Osteocyte (in vitro differentiated cells): ENCODE results near the gene KCNF1. TPM values are rescaled to one million over a fixed set of nuclear protein-coding genes. Genes with fewer than 3 reads are reported as not detected.

Experiments
- DNase-seq: peaks from one replicate; pipeline ENCODE4 v3.0.0; 2021; ENCODE audit warnings: mixed read lengths; ENCODE audit not compliant: unreplicated experiment; ENCODE audit errors: extremely low spot score
- H3K27ac Mint-ChIP-seq: one replicate; pipeline ENCODE4 v1.8.0; 2021; ENCODE audit warnings: mild to moderate bottlenecking, mixed read lengths; ENCODE audit not compliant: unreplicated experiment
- H3K27me3 Mint-ChIP-seq: one replicate; pipeline ENCODE4 v1.8.0; 2021; ENCODE audit warnings: mixed read lengths; ENCODE audit not compliant: unreplicated experiment
- H3K36me3 Mint-ChIP-seq: one replicate; pipeline ENCODE4 v1.8.0; 2021; ENCODE audit warnings: mixed read lengths; ENCODE audit not compliant: unreplicated experiment
- H3K4me1 Mint-ChIP-seq: one replicate; pipeline ENCODE4 v1.8.0; 2021; ENCODE audit warnings: mixed read lengths; ENCODE audit not compliant: unreplicated experiment
- H3K4me3 Mint-ChIP-seq: one replicate; pipeline ENCODE4 v1.8.0; 2021; ENCODE audit warnings: mild to moderate bottlenecking, moderate library complexity, mixed read lengths; ENCODE audit not compliant: unreplicated experiment
- H3K9me3 Mint-ChIP-seq: one replicate; pipeline ENCODE4 v1.8.0; 2021; ENCODE audit warnings: mixed read lengths; ENCODE audit not compliant: unreplicated experiment
- CTCF ChIP-seq: fragments of 200-600 bp; sonication (generic); IDR thresholded peaks from 2 replicates; pipeline ENCODE4 v1.5.0; 2021; ENCODE audit warnings: antibody characterized with exemption, mild to moderate bottlenecking, moderate library complexity
- total RNA-seq: library from RNA; stranded (reverse); gene quantifications from 2 replicates; pipeline ENCODE4 v1.2.1, GENCODE V29; 2021

The KCNF1 gene
- total RNA-seq, 1 donor from 2014 or later, result not detected

- Mint-ChIP-seq H3K27me3 (peaks cover 56% of the 10 kb centered on the region), H3K4me3 (no peak overlapping the region), H3K9me3 (no peaks in the 10 kb centered on the region), H3K36me3 (no peaks in the 10 kb centered on the region), H3K4me1 (no peaks in the 10 kb centered on the region), H3K27ac (no peak overlapping the region)
- TF ChIP-seq CTCF, result no peak
- no peak for DNase-seq
Observed at GRCh38 chr2:10891848-10892247, 19.9 kb upstream of the KCNF1 start.

- Mint-ChIP-seq H3K27me3 (peaks cover 59% of the 10 kb centered on the region), H3K27ac (no peak overlapping the region), H3K4me3 (no peak overlapping the region), H3K36me3 (no peaks in the 10 kb centered on the region), H3K9me3 (no peaks in the 10 kb centered on the region), H3K4me1 (no peaks in the 10 kb centered on the region)
- DNase-seq, result no peak
- no peak for TF ChIP-seq CTCF
Observed at GRCh38 chr2:10892316-10892715, 19.4 kb upstream of the KCNF1 start.

GRCh38 chr2:10892796-10893350 is 18.9 kb upstream of the KCNF1 start:
- Mint-ChIP-seq H3K4me1 (no peaks in the 10 kb centered on the region), H3K27ac (no peak overlapping the region), H3K9me3 (no peaks in the 10 kb centered on the region), H3K36me3 (no peaks in the 10 kb centered on the region), H3K27me3 (peaks cover 56% of the 10 kb centered on the region), H3K4me3 (no peak overlapping the region)
- DNase-seq, result no peak
- no peak for TF ChIP-seq CTCF

- no peak for DNase-seq
- no peak for TF ChIP-seq CTCF
- H3K36me3 Mint-ChIP-seq, result no peaks in the 10 kb centered on the region
- no peaks in the 10 kb centered on the region for H3K4me1 Mint-ChIP-seq
- no peak overlapping the region for H3K27ac Mint-ChIP-seq
- no peak overlapping the region for H3K4me3 Mint-ChIP-seq
- peaks cover 59% of the 10 kb centered on the region for H3K27me3 Mint-ChIP-seq
- H3K9me3 Mint-ChIP-seq, result no peaks in the 10 kb centered on the region
Observed at GRCh38 chr2:10894264-10894935, 17.3 kb upstream of the KCNF1 start.

- Mint-ChIP-seq H3K9me3 (no peaks in the 10 kb centered on the region), H3K27ac (no peak overlapping the region), H3K4me3 (no peak overlapping the region), H3K4me1 (no peaks in the 10 kb centered on the region), H3K27me3 (peaks cover 60% of the 10 kb centered on the region), H3K36me3 (no peaks in the 10 kb centered on the region)
- no peak for TF ChIP-seq CTCF
- no peak for DNase-seq
Observed at GRCh38 chr2:10895231-10895630, 16.5 kb upstream of the KCNF1 start.
